IMR-90 (cell line): ENCODE measurements around the gene NBPF14.
A peak's percentile ranks its signal among the peaks of the same experiment; 100 is the strongest.
"Not testable (repeated sequence)": the region's sequence is repeated elsewhere in the genome, so short reads cannot be mapped to it uniquely, and the experiment has no call there.

ENCODE experiments used
- BHLHE40 ChIP-seq: fragments of 150-350 bp; IDR thresholded peaks from 2 replicates; pipeline ENCODE4 v1.6.1; 2016; ENCODE audit warnings: mild to moderate bottlenecking, low read depth, low read length
- CEBPB ChIP-seq: IDR thresholded peaks from 2 replicates; pipeline ENCODE4 v1.6.1; 2012; ENCODE audit warnings: low read depth, low read length, improper control_type of control experiment
- CHD1 ChIP-seq: IDR thresholded peaks from 2 replicates; pipeline ENCODE4 v1.6.1; 2012; ENCODE audit warnings: low read depth, low read length, improper control_type of control experiment
- ELK1 ChIP-seq: fragments of 150-350 bp; IDR thresholded peaks from 2 replicates; pipeline ENCODE4 v1.6.1; 2016; ENCODE audit warnings: low read depth, mild to moderate bottlenecking, low read length, moderate library complexity, borderline replicate concordance
- FOS ChIP-seq: fragments of 150-350 bp; IDR thresholded peaks from 2 replicates; pipeline ENCODE4 v1.6.1; 2016; ENCODE audit warnings: low read depth, low read length
- MAFK ChIP-seq: IDR thresholded peaks from 2 replicates; pipeline ENCODE4 v1.6.1; 2012; ENCODE audit warnings: low read depth, low read length, improper control_type of control experiment
- MAZ ChIP-seq: IDR thresholded peaks from 2 replicates; pipeline ENCODE4 v1.6.1; 2012; ENCODE audit warnings: low read depth, mild to moderate bottlenecking, low read length, improper control_type of control experiment, moderate library complexity, borderline replicate concordance
- POLR2A ChIP-seq: IDR thresholded peaks from 2 replicates; pipeline ENCODE4 v1.6.1; 2012; ENCODE audit warnings: mild to moderate bottlenecking, low read depth, low read length
- RAD21 ChIP-seq: IDR thresholded peaks from 2 replicates; pipeline ENCODE4 v1.6.1; 2012; ENCODE audit warnings: low read length, improper control_type of control experiment
- RCOR1 ChIP-seq: IDR thresholded peaks from 2 replicates; pipeline ENCODE4 v1.6.1; 2012; ENCODE audit warnings: mild to moderate bottlenecking, low read length, improper control_type of control experiment; ENCODE audit not compliant: insufficient replicate concordance
- RFX5 ChIP-seq: IDR thresholded peaks from 2 replicates; pipeline ENCODE4 v1.8.0; 2012; ENCODE audit warnings: low read depth, mild to moderate bottlenecking, low read length, moderate library complexity
- USF2 ChIP-seq: fragments of 150-350 bp; IDR thresholded peaks from 2 replicates; pipeline ENCODE4 v1.6.1; 2017; ENCODE audit warnings: mild to moderate bottlenecking, antibody characterized with exemption, low read length, low read depth
- TF ChIP-seq, protein P1 (sequence below): conservative IDR thresholded peaks from 2 replicates; pipeline ENCODE4 v1.5.1; 2012; ENCODE audit warnings: mild to moderate bottlenecking, low read depth, low read length, improper control_type of control experiment

DNA sequence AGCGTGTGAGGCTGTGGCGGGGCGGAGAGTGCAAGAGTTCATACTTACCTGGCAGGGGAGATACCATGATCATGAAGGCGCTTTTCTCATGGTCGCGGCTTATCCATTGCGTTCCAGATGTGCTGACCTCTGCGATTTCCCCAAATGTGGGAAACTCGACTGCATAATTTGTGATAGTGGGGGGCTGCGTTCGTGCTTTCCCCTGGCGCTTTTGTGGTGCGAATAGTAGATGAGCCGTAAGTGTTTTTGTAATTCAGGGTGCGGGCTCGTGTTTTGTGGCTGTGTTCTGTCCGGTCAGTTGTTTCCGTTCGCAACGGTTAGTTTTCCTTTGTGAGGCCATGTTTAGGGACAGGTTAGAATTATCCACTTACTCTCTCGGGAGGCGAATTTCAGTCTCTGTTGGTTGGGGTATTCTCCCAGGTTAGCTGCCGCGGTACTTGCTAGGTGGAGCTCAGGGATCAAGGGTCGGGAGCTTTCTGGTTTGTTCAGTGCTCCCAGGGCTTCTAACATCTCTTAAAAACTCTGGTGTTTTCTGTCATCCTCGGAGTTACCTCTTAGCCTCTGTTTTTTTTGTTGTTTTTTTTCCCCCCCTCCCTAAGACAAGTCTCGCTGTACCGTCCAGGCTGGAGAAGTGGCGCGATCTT, 73.1 kb downstream of the NBPF14 start:
- not testable (repeated sequence) for TF ChIP-seq FOS, RAD21, RFX5, USF2, CHD1, RCOR1, ELK1, CEBPB
- TF ChIP-seq, protein P1, sequence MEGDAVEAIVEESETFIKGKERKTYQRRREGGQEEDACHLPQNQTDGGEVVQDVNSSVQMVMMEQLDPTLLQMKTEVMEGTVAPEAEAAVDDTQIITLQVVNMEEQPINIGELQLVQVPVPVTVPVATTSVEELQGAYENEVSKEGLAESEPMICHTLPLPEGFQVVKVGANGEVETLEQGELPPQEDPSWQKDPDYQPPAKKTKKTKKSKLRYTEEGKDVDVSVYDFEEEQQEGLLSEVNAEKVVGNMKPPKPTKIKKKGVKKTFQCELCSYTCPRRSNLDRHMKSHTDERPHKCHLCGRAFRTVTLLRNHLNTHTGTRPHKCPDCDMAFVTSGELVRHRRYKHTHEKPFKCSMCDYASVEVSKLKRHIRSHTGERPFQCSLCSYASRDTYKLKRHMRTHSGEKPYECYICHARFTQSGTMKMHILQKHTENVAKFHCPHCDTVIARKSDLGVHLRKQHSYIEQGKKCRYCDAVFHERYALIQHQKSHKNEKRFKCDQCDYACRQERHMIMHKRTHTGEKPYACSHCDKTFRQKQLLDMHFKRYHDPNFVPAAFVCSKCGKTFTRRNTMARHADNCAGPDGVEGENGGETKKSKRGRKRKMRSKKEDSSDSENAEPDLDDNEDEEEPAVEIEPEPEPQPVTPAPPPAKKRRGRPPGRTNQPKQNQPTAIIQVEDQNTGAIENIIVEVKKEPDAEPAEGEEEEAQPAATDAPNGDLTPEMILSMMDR = not testable (repeated sequence)
- TF ChIP-seq POLR2A (peak; percentile 94; the same call in 1 of the 2 replicates), MAFK (peak; percentile 90), MAZ (peak; percentile 84), BHLHE40 (peak; percentile 48; the same call in 1 of the 2 replicates)
